ENCODE results near the gene NINJ1.

- no peak for TF ChIP-seq CTCF (conservative IDR thresholded peaks at IDR 0.05 in 1 of 2, IDR thresholded peaks at IDR 0.05 in 1 of 2; ENCODE audit: extremely low read depth in 1 of 2, insufficient read depth in 1 of 2, low read depth in 1 of 2, low read length in 2 of 2)
- no peak for TF ChIP-seq EZH2 (IDR thresholded peaks at IDR 0.05; ENCODE audit: borderline replicate concordance, low read length)
These were observed 38.6 kb downstream of the NINJ1 start for GRCh38 chr9:93095205-93096130.

All from mammary epithelial cell (primary cell).